Spleen (tissue), 7 donors: Measurements from ENCODE around the gene TRMO.

Source experiments
- POLR2A ChIP-seq, 3 donors: fragments of 450-650 bp; IDR thresholded peaks; one replicate each; pipeline ENCODE4 v1.5.1; 2017; ENCODE audit warnings: antibody characterized with exemption in 3 of 3, mild to moderate bottlenecking in 1 of 3
- TF ChIP-seq, protein P1 (sequence below), 11 experiments: fragments of 200-600 bp in 7 of 11; fragments of 450-650 bp in 4 of 11; sonication (generic) in 4 of 11; IDR thresholded peaks in 8 of 11; conservative IDR thresholded peaks in 3 of 11; 1 replicate in 7 of 11; 2 replicates in 4 of 11; pipeline versions ENCODE4 v1.4.0 to v1.8.0; 2016 to 2021; ENCODE audit warnings: antibody characterized with exemption in 11 of 11, inconsistent platforms in 4 of 11, mild to moderate bottlenecking in 1 of 11
- donor health status: DM: no; HTN: no; CAD: no; lungs with moderate emphysema.
- donor health status: DM: no; HTN: no; CAD: no.
- donor health status: DM: no; HTN: no; CAD: no.

DNA sequence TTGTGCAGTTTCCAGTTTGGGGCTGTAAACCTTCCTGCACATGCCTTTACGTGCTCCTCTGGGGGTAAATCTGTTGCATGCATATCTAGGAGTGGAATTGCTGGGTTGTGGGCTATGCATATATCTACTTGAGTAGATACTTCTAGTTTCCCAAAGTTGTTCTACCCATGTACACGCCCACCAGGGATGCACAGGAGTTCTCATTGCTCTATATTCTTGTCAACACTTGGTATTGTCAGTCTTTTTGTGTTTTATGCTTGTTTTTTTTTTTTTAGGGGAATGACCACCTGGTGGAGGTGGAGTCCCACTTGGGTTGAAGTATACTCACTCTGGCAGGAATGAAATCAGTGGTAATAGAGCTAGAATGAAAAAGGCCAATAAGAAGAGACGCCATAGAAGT lies 46.2 kb downstream of the TRMO start:
- TF ChIP-seq, protein P1, sequence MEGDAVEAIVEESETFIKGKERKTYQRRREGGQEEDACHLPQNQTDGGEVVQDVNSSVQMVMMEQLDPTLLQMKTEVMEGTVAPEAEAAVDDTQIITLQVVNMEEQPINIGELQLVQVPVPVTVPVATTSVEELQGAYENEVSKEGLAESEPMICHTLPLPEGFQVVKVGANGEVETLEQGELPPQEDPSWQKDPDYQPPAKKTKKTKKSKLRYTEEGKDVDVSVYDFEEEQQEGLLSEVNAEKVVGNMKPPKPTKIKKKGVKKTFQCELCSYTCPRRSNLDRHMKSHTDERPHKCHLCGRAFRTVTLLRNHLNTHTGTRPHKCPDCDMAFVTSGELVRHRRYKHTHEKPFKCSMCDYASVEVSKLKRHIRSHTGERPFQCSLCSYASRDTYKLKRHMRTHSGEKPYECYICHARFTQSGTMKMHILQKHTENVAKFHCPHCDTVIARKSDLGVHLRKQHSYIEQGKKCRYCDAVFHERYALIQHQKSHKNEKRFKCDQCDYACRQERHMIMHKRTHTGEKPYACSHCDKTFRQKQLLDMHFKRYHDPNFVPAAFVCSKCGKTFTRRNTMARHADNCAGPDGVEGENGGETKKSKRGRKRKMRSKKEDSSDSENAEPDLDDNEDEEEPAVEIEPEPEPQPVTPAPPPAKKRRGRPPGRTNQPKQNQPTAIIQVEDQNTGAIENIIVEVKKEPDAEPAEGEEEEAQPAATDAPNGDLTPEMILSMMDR (IDR thresholded peaks at IDR 0.05 in 8 of 11, conservative IDR thresholded peaks at IDR 0.05 in 3 of 11), result no peak
- TF ChIP-seq POLR2A (IDR thresholded peaks at IDR 0.05), result no peak
